Measurements from ENCODE around the gene DGKH.

DGKH gene

GRCh38 chr13:42276683-42277082 is 228.2 kb downstream of the DGKH start:
- no peak for DNase-seq (ENCODE audit: low spot score)
- H3K36me3 ChIP-seq (replicated peaks in 1 of 2; ENCODE audit: control insufficient read depth in 2 of 2, insufficient read depth in 2 of 2, low read length in 2 of 2), result no peaks in the 10 kb centered on the region
- no peak overlapping the region for H3K23ac ChIP-seq (ENCODE audit: low read depth, low read length, poor library complexity)
- H3K14ac ChIP-seq (ENCODE audit: low read length), result no peak overlapping the region
- no peak overlapping the region for H2BK5ac ChIP-seq (ENCODE audit: low read length)
- H3K79me1 ChIP-seq (ENCODE audit: low read depth, low read length), result no peaks in the 10 kb centered on the region
- H3K4ac ChIP-seq (ENCODE audit: low read length), result no peak overlapping the region
- no peak overlapping the region for H3K4me2 ChIP-seq (ENCODE audit: insufficient read depth, low read length, poor library complexity, severe bottlenecking)
- no peak overlapping the region for H2AFZ ChIP-seq (ENCODE audit: low read length)
- H3K4me1 ChIP-seq (ENCODE audit: control insufficient read depth in 2 of 2, insufficient read depth in 1 of 2, low read depth in 1 of 2, low read length in 2 of 2), result peaks cover 5 to 6% of the 10 kb centered on the region in 2 donors
- no CpG with 5 or more reads among the region's 3 CpGs for WGBS, 2 donors (ENCODE audit: extremely low coverage in 2 of 2, insufficient read length in 2 of 2, insufficient replicate concordance in 1 of 2)
- H3K9ac ChIP-seq (ENCODE audit: low read depth, low read length, poor library complexity), result no peak overlapping the region
- H2AK5ac ChIP-seq (ENCODE audit: low read depth, low read length), result no peak overlapping the region
- H3K27me3 ChIP-seq (ENCODE audit: control insufficient read depth in 3 of 3, insufficient read depth in 3 of 3, low read depth in 1 of 3, low read length in 3 of 3), result no peaks in the 10 kb centered on the region
- H3K9me3 ChIP-seq (replicated peaks in 1 of 2; ENCODE audit: control insufficient read depth in 2 of 2, insufficient read depth in 1 of 2, low read depth in 1 of 2, low read length in 2 of 2), result peaks cover 0 to 8% of the 10 kb centered on the region in 2 donors
- no peak overlapping the region for H3K18ac ChIP-seq (ENCODE audit: low read length)
- no peak overlapping the region for H4K91ac ChIP-seq (ENCODE audit: low read depth, low read length, poor library complexity)
- no peak overlapping the region for H2BK15ac ChIP-seq (ENCODE audit: low read length)
- no peak overlapping the region for H3K4me3 ChIP-seq (ENCODE audit: low read length in 2 of 2)
- no peak overlapping the region for H4K8ac ChIP-seq (ENCODE audit: low read depth, low read length)
- no peak overlapping the region for H3K27ac ChIP-seq (replicated peaks; ENCODE audit: low read length)
- H2BK120ac ChIP-seq (ENCODE audit: low read depth, low read length), result no peak overlapping the region
- H2BK12ac ChIP-seq (ENCODE audit: low read length), result no peak overlapping the region

- no peak overlapping the region for H2BK120ac ChIP-seq (ENCODE audit: low read depth, low read length)
- H3K4me3 ChIP-seq (ENCODE audit: low read length in 2 of 2), result no peak overlapping the region
- H2BK12ac ChIP-seq (ENCODE audit: low read length), result no peak overlapping the region
- H3K23ac ChIP-seq (ENCODE audit: low read depth, low read length, poor library complexity), result no peak overlapping the region
- no CpG with 5 or more reads among the region's 7 CpGs for WGBS, 2 donors (ENCODE audit: extremely low coverage in 2 of 2, insufficient read length in 2 of 2, insufficient replicate concordance in 1 of 2)
- no peak overlapping the region for H3K4me2 ChIP-seq (ENCODE audit: insufficient read depth, low read length, poor library complexity, severe bottlenecking)
- no peaks in the 10 kb centered on the region for H3K36me3 ChIP-seq (replicated peaks in 1 of 2; ENCODE audit: control insufficient read depth in 2 of 2, insufficient read depth in 2 of 2, low read length in 2 of 2)
- no peak overlapping the region for H4K91ac ChIP-seq (ENCODE audit: low read depth, low read length, poor library complexity)
- H2BK15ac ChIP-seq (ENCODE audit: low read length), result no peak overlapping the region
- no peaks in the 10 kb centered on the region for H3K27me3 ChIP-seq (ENCODE audit: control insufficient read depth in 3 of 3, insufficient read depth in 3 of 3, low read depth in 1 of 3, low read length in 3 of 3)
- no peak overlapping the region for H3K9ac ChIP-seq (ENCODE audit: low read depth, low read length, poor library complexity)
- H3K9me3 ChIP-seq (replicated peaks in 1 of 2; ENCODE audit: control insufficient read depth in 2 of 2, insufficient read depth in 1 of 2, low read depth in 1 of 2, low read length in 2 of 2), result peaks cover 0 to 8% of the 10 kb centered on the region in 2 donors
- H3K27ac ChIP-seq (replicated peaks; ENCODE audit: low read length), result no peak overlapping the region
- peaks cover 5 to 6% of the 10 kb centered on the region in 2 donors for H3K4me1 ChIP-seq (ENCODE audit: control insufficient read depth in 2 of 2, insufficient read depth in 1 of 2, low read depth in 1 of 2, low read length in 2 of 2)
- no peak overlapping the region for H3K4ac ChIP-seq (ENCODE audit: low read length)
- H2AK5ac ChIP-seq (ENCODE audit: low read depth, low read length), result no peak overlapping the region
- H2AFZ ChIP-seq (ENCODE audit: low read length), result no peak overlapping the region
- H2BK5ac ChIP-seq (ENCODE audit: low read length), result no peak overlapping the region
- H4K8ac ChIP-seq (ENCODE audit: low read depth, low read length), result no peak overlapping the region
- H3K18ac ChIP-seq (ENCODE audit: low read length), result no peak overlapping the region
- H3K14ac ChIP-seq (ENCODE audit: low read length), result no peak overlapping the region
- DNase-seq (ENCODE audit: low spot score), result no peak
- no peaks in the 10 kb centered on the region for H3K79me1 ChIP-seq (ENCODE audit: low read depth, low read length)
These were observed 229.3 kb downstream of the DGKH start for GRCh38 chr13:42277618-42278276.

- no peak overlapping the region for H4K8ac ChIP-seq (ENCODE audit: low read depth, low read length)
- H3K14ac ChIP-seq (ENCODE audit: low read length), result no peak overlapping the region
- H3K27ac ChIP-seq (replicated peaks; ENCODE audit: low read length), result no peak overlapping the region
- H2BK120ac ChIP-seq (ENCODE audit: low read depth, low read length), result no peak overlapping the region
- no peaks in the 10 kb centered on the region for H3K79me1 ChIP-seq (ENCODE audit: low read depth, low read length)
- H2AK5ac ChIP-seq (ENCODE audit: low read depth, low read length), result no peak overlapping the region
- no peak for DNase-seq (ENCODE audit: low spot score)
- H3K27me3 ChIP-seq (ENCODE audit: control insufficient read depth in 3 of 3, insufficient read depth in 3 of 3, low read depth in 1 of 3, low read length in 3 of 3), result no peaks in the 10 kb centered on the region
- H2AFZ ChIP-seq (ENCODE audit: low read length), result no peak overlapping the region
- no peak overlapping the region for H4K91ac ChIP-seq (ENCODE audit: low read depth, low read length, poor library complexity)
- H3K4me1 ChIP-seq (ENCODE audit: control insufficient read depth in 2 of 2, insufficient read depth in 1 of 2, low read depth in 1 of 2, low read length in 2 of 2), result peaks cover 0 to 6% of the 10 kb centered on the region in 2 donors
- no peak overlapping the region for H3K4me2 ChIP-seq (ENCODE audit: insufficient read depth, low read length, poor library complexity, severe bottlenecking)
- no peaks in the 10 kb centered on the region for H3K36me3 ChIP-seq (replicated peaks in 1 of 2; ENCODE audit: control insufficient read depth in 2 of 2, insufficient read depth in 2 of 2, low read length in 2 of 2)
- no CpG with 5 or more reads among the region's 6 CpGs for WGBS, 2 donors (ENCODE audit: extremely low coverage in 2 of 2, insufficient read length in 2 of 2, insufficient replicate concordance in 1 of 2)
- no peak overlapping the region for H2BK12ac ChIP-seq (ENCODE audit: low read length)
- no peak overlapping the region for H3K4me3 ChIP-seq (ENCODE audit: low read length in 2 of 2)
- H3K4ac ChIP-seq (ENCODE audit: low read length), result no peak overlapping the region
- H2BK5ac ChIP-seq (ENCODE audit: low read length), result no peak overlapping the region
- peaks cover 0 to 8% of the 10 kb centered on the region in 2 donors for H3K9me3 ChIP-seq (replicated peaks in 1 of 2; ENCODE audit: control insufficient read depth in 2 of 2, insufficient read depth in 1 of 2, low read depth in 1 of 2, low read length in 2 of 2)
- no peak overlapping the region for H3K9ac ChIP-seq (ENCODE audit: low read depth, low read length, poor library complexity)
- no peak overlapping the region for H3K18ac ChIP-seq (ENCODE audit: low read length)
- no peak overlapping the region for H2BK15ac ChIP-seq (ENCODE audit: low read length)
- no peak overlapping the region for H3K23ac ChIP-seq (ENCODE audit: low read depth, low read length, poor library complexity)
These were observed 230.6 kb downstream of the DGKH start for GRCh38 chr13:42279080-42279479.

GRCh38 chr13:42279986-42280385 is 231.5 kb downstream of the DGKH start:
- no peak overlapping the region for H3K14ac ChIP-seq (ENCODE audit: low read length)
- H3K4me1 ChIP-seq (ENCODE audit: control insufficient read depth in 2 of 2, insufficient read depth in 1 of 2, low read depth in 1 of 2, low read length in 2 of 2), result peaks cover 0 to 6% of the 10 kb centered on the region in 2 donors
- no peak overlapping the region for H2AFZ ChIP-seq (ENCODE audit: low read length)
- H3K4ac ChIP-seq (ENCODE audit: low read length), result no peak overlapping the region
- H3K9ac ChIP-seq (ENCODE audit: low read depth, low read length, poor library complexity), result no peak overlapping the region
- H3K27me3 ChIP-seq (ENCODE audit: control insufficient read depth in 3 of 3, insufficient read depth in 3 of 3, low read depth in 1 of 3, low read length in 3 of 3), result no peaks in the 10 kb centered on the region
- H2AK5ac ChIP-seq (ENCODE audit: low read depth, low read length), result no peak overlapping the region
- H2BK5ac ChIP-seq (ENCODE audit: low read length), result no peak overlapping the region
- peaks cover 0 to 8% of the 10 kb centered on the region in 2 donors for H3K9me3 ChIP-seq (replicated peaks in 1 of 2; ENCODE audit: control insufficient read depth in 2 of 2, insufficient read depth in 1 of 2, low read depth in 1 of 2, low read length in 2 of 2)
- H3K27ac ChIP-seq (replicated peaks; ENCODE audit: low read length), result no peak overlapping the region
- H3K4me2 ChIP-seq (ENCODE audit: insufficient read depth, low read length, poor library complexity, severe bottlenecking), result no peak overlapping the region
- H2BK12ac ChIP-seq (ENCODE audit: low read length), result no peak overlapping the region
- no peak overlapping the region for H2BK120ac ChIP-seq (ENCODE audit: low read depth, low read length)
- H3K36me3 ChIP-seq (replicated peaks in 1 of 2; ENCODE audit: control insufficient read depth in 2 of 2, insufficient read depth in 2 of 2, low read length in 2 of 2), result no peaks in the 10 kb centered on the region
- H3K4me3 ChIP-seq (ENCODE audit: low read length in 2 of 2), result no peak overlapping the region
- H2BK15ac ChIP-seq (ENCODE audit: low read length), result no peak overlapping the region
- H3K23ac ChIP-seq (ENCODE audit: low read depth, low read length, poor library complexity), result no peak overlapping the region
- no peak overlapping the region for H4K91ac ChIP-seq (ENCODE audit: low read depth, low read length, poor library complexity)
- no peak for DNase-seq (ENCODE audit: low spot score)
- no CpG with 5 or more reads among the region's 1 CpG for WGBS, 2 donors (ENCODE audit: extremely low coverage in 2 of 2, insufficient read length in 2 of 2, insufficient replicate concordance in 1 of 2)
- no peak overlapping the region for H3K18ac ChIP-seq (ENCODE audit: low read length)
- H4K8ac ChIP-seq (ENCODE audit: low read depth, low read length), result no peak overlapping the region
- H3K79me1 ChIP-seq (ENCODE audit: low read depth, low read length), result no peaks in the 10 kb centered on the region

Data from neuronal stem cell (in vitro differentiated cells).